ENCODE measurements around the gene OR7G1. TPM values are rescaled to one million over a fixed set of nuclear protein-coding genes. Genes with fewer than 3 reads are reported as not detected.

Gene OR7G1
- not detected for polyA plus RNA-seq
- long read RNA-seq, donor 1: 0 reads
- long read RNA-seq, donor 2: 0 reads
- long read RNA-seq, donor 3: 0 reads
- long read RNA-seq, donor 4: 0 reads
- long read RNA-seq, donor 5: 0 reads
- long read RNA-seq, donor 6: 0 reads
- long read RNA-seq, donor 7: 0 reads
- long read RNA-seq, donor 8: 0 reads
- long read RNA-seq, donor 9: 0 reads
- long read RNA-seq, donor 10: 0 reads

- no peak for DNase-seq
- Histone ChIP-seq H3K9me3 (ENCODE audit: control insufficient read depth in 2 of 2, insufficient read depth in 1 of 2, low read depth in 1 of 2, low read length in 1 of 2) (no peaks in the 10 kb centered on the region), H3K4me3 (ENCODE audit: low read depth in 1 of 3, low read length in 3 of 3) (no peak within 1 kb of the TSS), H3K4me1 (ENCODE audit: control insufficient read depth in 3 of 3, insufficient read depth in 2 of 3, low read depth in 1 of 3, low read length in 2 of 3) (no peaks in the 10 kb centered on the region), H3K27me3 (ENCODE audit: control insufficient read depth in 3 of 3, insufficient read depth in 3 of 3, low read length in 3 of 3) (peaks cover 0 to 1% (median 0%) of the 10 kb centered on the region in 3 donors), H3K36me3 (ENCODE audit: control insufficient read depth in 3 of 3, insufficient read depth in 2 of 3, low read depth in 1 of 3, low read length in 3 of 3) (no peaks in the 10 kb centered on the region), H3K27ac (ENCODE audit: low read depth in 1 of 3, low read length in 2 of 3) (no peak within 1 kb of the TSS)
- no peak for FAIRE-seq
- WGBS, 3 donors: 81 to 89% (median 88%) methylated on average over 2 of the region's 2 CpGs
Observed at GRCh38 chr19:9115307-9115813, at the start of gene OR7G1. Gene OR7G1 (minus strand): TSS chr19:9115763. CDS start chr19:9115763, 0 bp downstream.

GRCh38 chr19:9165261-9165660, 49.7 kb upstream of the OR7G1 start:
- DNase-seq (no peak), FAIRE-seq (no peak)
- H3K27me3 ChIP-seq (ENCODE audit: control insufficient read depth in 3 of 3, insufficient read depth in 3 of 3, low read length in 3 of 3): no peaks in the 10 kb centered on the region
- peaks cover 20 to 42% (median 21%) of the 10 kb centered on the region in 3 donors for H3K36me3 ChIP-seq (ENCODE audit: control insufficient read depth in 3 of 3, insufficient read depth in 2 of 3, low read depth in 1 of 3, low read length in 3 of 3)
- H3K4me1 ChIP-seq (ENCODE audit: control insufficient read depth in 3 of 3, insufficient read depth in 2 of 3, low read depth in 1 of 3, low read length in 2 of 3): no peaks in the 10 kb centered on the region
- no peak overlapping the region for H3K4me3 ChIP-seq (ENCODE audit: low read depth in 1 of 3, low read length in 3 of 3)
- H3K27ac ChIP-seq (ENCODE audit: low read depth in 1 of 3, low read length in 2 of 3): no peak overlapping the region
- H3K9me3 ChIP-seq (ENCODE audit: control insufficient read depth in 2 of 2, insufficient read depth in 1 of 2, low read depth in 1 of 2, low read length in 1 of 2): peaks cover 6 to 41% of the 10 kb centered on the region in 2 donors
- 95% methylated on average over 3 of the region's 3 CpGs for WGBS, 3 donors

- peaks cover 6 to 76% of the 10 kb centered on the region in 2 donors for H3K9me3 ChIP-seq (ENCODE audit: control insufficient read depth in 2 of 2, insufficient read depth in 1 of 2, low read depth in 1 of 2, low read length in 1 of 2)
- WGBS, 3 donors: 97 to 98% (median 98%) methylated on average over 12 of the region's 12 CpGs
- peaks cover 49 to 78% (median 56%) of the 10 kb centered on the region in 3 donors for H3K36me3 ChIP-seq (ENCODE audit: control insufficient read depth in 3 of 3, insufficient read depth in 2 of 3, low read depth in 1 of 3, low read length in 3 of 3)
- no peaks in the 10 kb centered on the region for H3K4me1 ChIP-seq (ENCODE audit: control insufficient read depth in 3 of 3, insufficient read depth in 2 of 3, low read depth in 1 of 3, low read length in 2 of 3)
- no peak for DNase-seq
- H3K27me3 ChIP-seq (ENCODE audit: control insufficient read depth in 3 of 3, insufficient read depth in 3 of 3, low read length in 3 of 3): no peaks in the 10 kb centered on the region
- H3K4me3 ChIP-seq (ENCODE audit: low read depth in 1 of 3, low read length in 3 of 3): no peak overlapping the region
- FAIRE-seq: no peak
- H3K27ac ChIP-seq (ENCODE audit: low read depth in 1 of 3, low read length in 2 of 3): no peak overlapping the region
Observed at GRCh38 chr19:9161427-9161826, 45.9 kb upstream of the OR7G1 start.

- Histone ChIP-seq H3K4me3 (ENCODE audit: low read depth in 1 of 3, low read length in 3 of 3) (no peak overlapping the region), H3K36me3 (ENCODE audit: control insufficient read depth in 3 of 3, insufficient read depth in 2 of 3, low read depth in 1 of 3, low read length in 3 of 3) (peaks cover 55 to 86% (median 67%) of the 10 kb centered on the region in 3 donors)
Observed at GRCh38 chr19:9159891-9160290, 44.3 kb upstream of the OR7G1 start.

GRCh38 chr19:9156304-9156703, 40.7 kb upstream of the OR7G1 start:
- H3K36me3 ChIP-seq (ENCODE audit: control insufficient read depth in 3 of 3, insufficient read depth in 2 of 3, low read depth in 1 of 3, low read length in 3 of 3): peaks cover 46 to 67% (median 61%) of the 10 kb centered on the region in 3 donors
- FAIRE-seq: no peak
- H3K27me3 ChIP-seq (ENCODE audit: control insufficient read depth in 3 of 3, insufficient read depth in 3 of 3, low read length in 3 of 3): no peaks in the 10 kb centered on the region
- H3K4me1 ChIP-seq (ENCODE audit: control insufficient read depth in 3 of 3, insufficient read depth in 2 of 3, low read depth in 1 of 3, low read length in 2 of 3): no peaks in the 10 kb centered on the region
- H3K9me3 ChIP-seq (ENCODE audit: control insufficient read depth in 2 of 2, insufficient read depth in 1 of 2, low read depth in 1 of 2, low read length in 1 of 2): peaks cover 5 to 85% of the 10 kb centered on the region in 2 donors
- no peak overlapping the region for H3K4me3 ChIP-seq (ENCODE audit: low read depth in 1 of 3, low read length in 3 of 3)
- WGBS, 3 donors: 83 to 95% (median 89%) methylated on average over 1 of the region's 1 CpG
- H3K27ac ChIP-seq (ENCODE audit: low read depth in 1 of 3, low read length in 2 of 3): no peak overlapping the region
- no peak for DNase-seq

More at GRCh38 chr19:9159891-9160290, 44.3 kb upstream of the OR7G1 start:
- WGBS, 3 donors: 98 to 99% (median 98%) methylated on average over 13 of the region's 13 CpGs
- no peaks in the 10 kb centered on the region for H3K27me3 ChIP-seq (ENCODE audit: control insufficient read depth in 3 of 3, insufficient read depth in 3 of 3, low read length in 3 of 3)
- peaks cover 6 to 88% of the 10 kb centered on the region in 2 donors for H3K9me3 ChIP-seq (ENCODE audit: control insufficient read depth in 2 of 2, insufficient read depth in 1 of 2, low read depth in 1 of 2, low read length in 1 of 2)
- FAIRE-seq: no peak
- no peaks in the 10 kb centered on the region for H3K4me1 ChIP-seq (ENCODE audit: control insufficient read depth in 3 of 3, insufficient read depth in 2 of 3, low read depth in 1 of 3, low read length in 2 of 3)
- DNase-seq: no peak
- no peak overlapping the region for H3K27ac ChIP-seq (ENCODE audit: low read depth in 1 of 3, low read length in 2 of 3)

GRCh38 chr19:9155591-9155990, 40.0 kb upstream of the OR7G1 start:
- WGBS, 3 donors: 95 to 97% (median 96%) methylated on average over 4 of the region's 4 CpGs
- H3K9me3 ChIP-seq (ENCODE audit: control insufficient read depth in 2 of 2, insufficient read depth in 1 of 2, low read depth in 1 of 2, low read length in 1 of 2): peaks cover 0 to 84% of the 10 kb centered on the region in 2 donors
- FAIRE-seq (no peak), DNase-seq (no peak)
- H3K4me1 ChIP-seq (ENCODE audit: control insufficient read depth in 3 of 3, insufficient read depth in 2 of 3, low read depth in 1 of 3, low read length in 2 of 3): no peaks in the 10 kb centered on the region
- no peak overlapping the region for H3K4me3 ChIP-seq (ENCODE audit: low read depth in 1 of 3, low read length in 3 of 3)
- peaks cover 39 to 60% (median 54%) of the 10 kb centered on the region in 3 donors for H3K36me3 ChIP-seq (ENCODE audit: control insufficient read depth in 3 of 3, insufficient read depth in 2 of 3, low read depth in 1 of 3, low read length in 3 of 3)
- H3K27me3 ChIP-seq (ENCODE audit: control insufficient read depth in 3 of 3, insufficient read depth in 3 of 3, low read length in 3 of 3): no peaks in the 10 kb centered on the region
- no peak overlapping the region for H3K27ac ChIP-seq (ENCODE audit: low read depth in 1 of 3, low read length in 2 of 3)

- Histone ChIP-seq H3K4me1 (ENCODE audit: control insufficient read depth in 3 of 3, insufficient read depth in 2 of 3, low read depth in 1 of 3, low read length in 2 of 3) (no peaks in the 10 kb centered on the region), H3K27me3 (ENCODE audit: control insufficient read depth in 3 of 3, insufficient read depth in 3 of 3, low read length in 3 of 3) (no peaks in the 10 kb centered on the region), H3K9me3 (ENCODE audit: control insufficient read depth in 2 of 2, insufficient read depth in 1 of 2, low read depth in 1 of 2, low read length in 1 of 2) (peaks cover 0 to 84% of the 10 kb centered on the region in 2 donors), H3K27ac (ENCODE audit: low read depth in 1 of 3, low read length in 2 of 3) (no peak overlapping the region), H3K4me3 (ENCODE audit: low read depth in 1 of 3, low read length in 3 of 3) (no peak overlapping the region), H3K36me3 (ENCODE audit: control insufficient read depth in 3 of 3, insufficient read depth in 2 of 3, low read depth in 1 of 3, low read length in 3 of 3) (peaks cover 8 to 43% (median 16%) of the 10 kb centered on the region in 3 donors)
- no peak for DNase-seq
- WGBS, 3 donors: 85 to 95% (median 93%) methylated on average over 5 of the region's 5 CpGs
- no peak for FAIRE-seq
Observed at GRCh38 chr19:9151367-9151766, 35.8 kb upstream of the OR7G1 start.

- H3K4me3 ChIP-seq (ENCODE audit: low read depth in 1 of 3, low read length in 3 of 3): no peak overlapping the region
- H3K27ac ChIP-seq (ENCODE audit: low read depth in 1 of 3, low read length in 2 of 3): no peak overlapping the region
- DNase-seq (no peak), FAIRE-seq (no peak)
- H3K4me1 ChIP-seq (ENCODE audit: control insufficient read depth in 3 of 3, insufficient read depth in 2 of 3, low read depth in 1 of 3, low read length in 2 of 3): no peaks in the 10 kb centered on the region
- 97 to 99% (median 97%) methylated on average over 5 of the region's 5 CpGs for WGBS, 3 donors
- H3K27me3 ChIP-seq (ENCODE audit: control insufficient read depth in 3 of 3, insufficient read depth in 3 of 3, low read length in 3 of 3): no peaks in the 10 kb centered on the region
- H3K9me3 ChIP-seq (ENCODE audit: control insufficient read depth in 2 of 2, insufficient read depth in 1 of 2, low read depth in 1 of 2, low read length in 1 of 2): peaks cover 0 to 81% of the 10 kb centered on the region in 2 donors
- H3K36me3 ChIP-seq (ENCODE audit: control insufficient read depth in 3 of 3, insufficient read depth in 2 of 3, low read depth in 1 of 3, low read length in 3 of 3): peaks cover 2 to 37% (median 9%) of the 10 kb centered on the region in 3 donors
Observed at GRCh38 chr19:9150650-9151049, 35.1 kb upstream of the OR7G1 start.
